OCI-LY1 (cell line): ENCODE measurements around the gene AGAP1.

Experiments
- EZH2 ChIP-seq: fragments of 200-600 bp; sonication (generic), shearing (Covaris generic); IDR thresholded peaks from 2 replicates; pipeline ENCODE4 v1.8.0; 2017; ENCODE audit warnings: borderline replicate concordance, mixed run types, mild to moderate bottlenecking, antibody characterized with exemption, low read length, moderate library complexity, mixed read lengths
- TF ChIP-seq, protein P1 (sequence below): fragments of 200-600 bp; sonication (generic), shearing (Covaris generic); IDR thresholded peaks from 2 replicates; pipeline ENCODE4 v1.5.1; 2017; ENCODE audit warnings: mild to moderate bottlenecking, antibody characterized with exemption, low read length, moderate library complexity, mixed read lengths

DNA sequence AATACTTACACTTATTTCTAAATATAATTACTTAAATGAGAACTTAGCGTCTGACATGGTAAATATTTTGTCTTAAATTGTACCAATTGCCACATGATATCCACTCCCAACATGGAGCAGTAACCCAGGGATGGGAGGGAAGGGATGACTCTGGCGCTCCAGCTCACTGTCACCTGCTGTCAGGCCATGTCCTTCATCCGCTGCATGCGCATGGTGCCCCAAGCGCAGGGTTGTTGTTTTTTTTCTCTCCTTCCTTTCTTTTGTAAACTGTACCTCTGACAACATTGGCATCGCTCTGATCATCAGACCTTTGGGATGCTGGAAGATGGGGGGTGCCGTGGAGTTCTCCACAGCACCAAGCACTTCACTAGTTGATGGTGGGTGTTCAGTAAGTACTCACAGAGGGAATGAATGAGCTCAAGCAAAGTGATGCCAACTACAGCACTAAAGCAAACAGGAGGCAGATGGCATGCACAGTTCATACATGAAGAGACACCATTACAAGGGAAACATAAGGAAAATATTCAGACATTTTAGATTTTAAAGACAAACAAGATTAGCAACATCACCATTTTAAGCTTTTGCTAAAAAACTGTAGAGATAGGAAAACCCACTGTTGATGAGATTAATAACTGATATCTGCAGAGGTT is 426.5 kb downstream of the AGAP1 start:
- TF ChIP-seq, protein P1, sequence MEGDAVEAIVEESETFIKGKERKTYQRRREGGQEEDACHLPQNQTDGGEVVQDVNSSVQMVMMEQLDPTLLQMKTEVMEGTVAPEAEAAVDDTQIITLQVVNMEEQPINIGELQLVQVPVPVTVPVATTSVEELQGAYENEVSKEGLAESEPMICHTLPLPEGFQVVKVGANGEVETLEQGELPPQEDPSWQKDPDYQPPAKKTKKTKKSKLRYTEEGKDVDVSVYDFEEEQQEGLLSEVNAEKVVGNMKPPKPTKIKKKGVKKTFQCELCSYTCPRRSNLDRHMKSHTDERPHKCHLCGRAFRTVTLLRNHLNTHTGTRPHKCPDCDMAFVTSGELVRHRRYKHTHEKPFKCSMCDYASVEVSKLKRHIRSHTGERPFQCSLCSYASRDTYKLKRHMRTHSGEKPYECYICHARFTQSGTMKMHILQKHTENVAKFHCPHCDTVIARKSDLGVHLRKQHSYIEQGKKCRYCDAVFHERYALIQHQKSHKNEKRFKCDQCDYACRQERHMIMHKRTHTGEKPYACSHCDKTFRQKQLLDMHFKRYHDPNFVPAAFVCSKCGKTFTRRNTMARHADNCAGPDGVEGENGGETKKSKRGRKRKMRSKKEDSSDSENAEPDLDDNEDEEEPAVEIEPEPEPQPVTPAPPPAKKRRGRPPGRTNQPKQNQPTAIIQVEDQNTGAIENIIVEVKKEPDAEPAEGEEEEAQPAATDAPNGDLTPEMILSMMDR = no peak
- TF ChIP-seq EZH2 = no peak
